Common myeloid progenitor, CD34-positive (primary cell): ENCODE results near the gene APBA2.

Experiments
- CTCF ChIA-PET: fragments of 350-600 bp; sonication (Branson Sonifier 250); formaldehyde crosslinking; loops from one replicate; lab custom pipeline; 2021; ENCODE audit warnings: antibody characterized with exemption; lab: Charles Lee
- POLR2A ChIA-PET: fragments of 350-600 bp; sonication (Branson Sonifier 250); formaldehyde crosslinking; loops from one replicate; lab custom pipeline; 2021; ENCODE audit warnings: antibody characterized with exemption; lab: Charles Lee
- DNase-seq, 3 donors: peaks; one replicate each; pipeline versions ENCODE4 v3.0.0 to v3.0.0-alpha.2; 2013
- H3K27ac ChIP-seq, 2 experiments: 1 replicate in 1 of 2; 2 replicates in 1 of 2; pipeline ENCODE4 v1.7.0; 2013; ENCODE audit warnings: inconsistent platforms in 2 of 2, low read length in 2 of 2, mild to moderate bottlenecking in 2 of 2, low read depth in 1 of 2, moderate library complexity in 1 of 2; ENCODE audit not compliant: severe bottlenecking in 2 of 2, insufficient read depth in 1 of 2, poor library complexity in 1 of 2
- H3K27me3 ChIP-seq, 5 experiments: replicated peaks in 2 of 5; 1 replicate in 3 of 5; 2 replicates in 2 of 5; pipeline versions ENCODE4 v1.6.1 to v1.7.0; 2013; ENCODE audit warnings: low read length in 4 of 5, mild to moderate bottlenecking in 2 of 5, moderate library complexity in 2 of 5, inconsistent platforms in 1 of 5; ENCODE audit not compliant: insufficient read depth in 5 of 5, control insufficient read depth in 4 of 5
- H3K36me3 ChIP-seq, 4 experiments: 1 replicate in 2 of 4; 2 replicates in 2 of 4; pipeline versions ENCODE4 v1.6.1 to v1.7.0; 2013; ENCODE audit warnings: low read length in 3 of 4, control low read depth in 1 of 4, mild to moderate bottlenecking in 1 of 4; ENCODE audit not compliant: control insufficient read depth in 4 of 4, insufficient read depth in 4 of 4
- H3K4me1 ChIP-seq, 4 experiments: 1 replicate in 3 of 4; 2 replicates in 1 of 4; pipeline versions ENCODE4 v1.6.1 to v1.7.1; 2013; ENCODE audit warnings: low read length in 3 of 4, mild to moderate bottlenecking in 3 of 4, control low read depth in 1 of 4, inconsistent platforms in 1 of 4, moderate library complexity in 1 of 4; ENCODE audit not compliant: control insufficient read depth in 4 of 4, insufficient read depth in 4 of 4; ENCODE audit errors: control extremely low read depth in 1 of 4
- H3K4me3 ChIP-seq, 7 experiments: 1 replicate in 4 of 7; 2 replicates in 3 of 7; pipeline versions ENCODE4 v1.5.1 to v1.7.0; 2013; ENCODE audit warnings: mild to moderate bottlenecking in 7 of 7, low read length in 6 of 7, moderate library complexity in 6 of 7, inconsistent platforms in 2 of 7, low read depth in 2 of 7, control low read depth in 1 of 7; ENCODE audit not compliant: insufficient read depth in 4 of 7, control insufficient read depth in 1 of 7; ENCODE audit errors: extremely low read depth in 1 of 7
- H3K9me3 ChIP-seq, 5 experiments: 1 replicate in 4 of 5; 2 replicates in 1 of 5; pipeline versions ENCODE4 v1.6.1 to v1.7.1; 2013; ENCODE audit warnings: low read length in 4 of 5, mild to moderate bottlenecking in 2 of 5, inconsistent platforms in 1 of 5, low read depth in 1 of 5, moderate library complexity in 1 of 5; ENCODE audit not compliant: control insufficient read depth in 4 of 5, insufficient read depth in 2 of 5; ENCODE audit errors: control extremely low read depth in 1 of 5
- WGBS: methylation state at CpG from one replicate; pipeline ENCODE4 v1.1.5; 2013; ENCODE audit not compliant: insufficient coverage; 5-methylcytosine and 5-hydroxymethylcytosine counted together

The APBA2 gene

DNA sequence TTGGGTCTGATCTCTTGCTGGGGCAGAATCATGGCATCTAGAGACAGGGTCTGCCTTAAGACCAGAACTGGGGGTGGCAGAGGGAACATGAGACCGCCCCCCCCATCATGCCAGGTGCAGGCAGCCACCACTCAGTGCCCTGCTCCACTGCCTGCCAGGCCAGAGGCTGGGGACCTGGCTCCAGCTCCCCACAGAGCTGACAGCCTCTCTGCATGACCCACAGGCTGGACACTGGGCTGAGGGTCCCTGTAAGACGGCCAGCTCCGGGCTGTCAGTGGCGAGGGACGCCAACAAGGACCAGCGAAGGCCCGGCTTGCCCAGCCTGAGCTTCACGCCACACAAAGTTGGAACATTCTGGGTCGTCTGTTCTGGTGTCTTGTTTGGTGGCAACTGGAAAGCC is 238.2 kb downstream of the APBA2 start:
- H3K4me3 ChIP-seq, result no peak overlapping the region
- POLR2A ChIA-PET, result no interaction called here
- no peak for DNase-seq
- H3K9me3 ChIP-seq, result no peaks in the 10 kb centered on the region
- no peaks in the 10 kb centered on the region for H3K36me3 ChIP-seq
- H3K4me1 ChIP-seq, result no peaks in the 10 kb centered on the region
- WGBS, result 94% methylated on average over 9 of the region's 9 CpGs
- peaks cover 0 to 3% (median 0%) of the 10 kb centered on the region in 5 experiments for H3K27me3 ChIP-seq
- no peak overlapping the region for H3K27ac ChIP-seq
- CTCF ChIA-PET, result interaction anchor here (1.1 to 2.4 kb wide), 2 partner anchors 8 to 16 kb away, joined by 3 to 7 read pairs; no protein-coding TSS in a partner anchor

DNA sequence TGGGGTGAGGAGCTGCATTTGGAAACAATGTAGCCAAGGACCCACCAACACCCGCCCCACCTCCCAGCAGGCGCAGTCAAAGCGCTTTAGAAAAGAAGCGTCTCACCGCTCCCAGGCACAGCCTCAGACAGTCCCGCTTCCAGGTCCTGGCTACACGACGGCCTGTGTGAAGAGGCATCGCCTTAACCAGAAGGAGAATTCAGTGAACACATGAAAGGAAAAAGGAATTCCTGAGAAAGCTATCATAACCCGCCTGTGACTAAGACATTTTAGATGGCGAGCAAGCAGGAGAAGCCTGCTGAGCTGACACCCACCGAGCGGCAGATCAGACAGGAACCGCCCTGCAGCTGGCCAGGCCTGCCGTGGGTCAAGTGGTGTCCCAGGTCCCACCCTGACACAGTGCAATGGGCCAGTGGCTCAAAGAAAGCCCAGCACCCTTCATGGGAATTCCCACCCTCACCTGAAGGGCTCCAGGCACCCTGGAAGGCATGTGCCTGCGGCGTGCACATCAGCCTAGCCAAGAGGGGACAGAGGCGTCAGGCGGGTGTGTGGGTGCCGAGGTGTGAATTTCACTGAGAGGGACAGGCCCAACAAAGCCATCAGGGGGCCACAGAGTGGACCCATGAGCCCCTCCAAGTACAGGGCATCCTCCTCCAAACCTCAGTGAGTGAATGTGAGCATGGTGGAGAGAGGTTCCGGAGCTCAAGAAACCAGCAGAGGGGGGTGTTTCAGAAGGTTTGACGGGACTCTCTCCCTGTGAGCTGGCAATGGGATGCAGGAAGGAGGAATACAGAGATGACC is 239.0 kb downstream of the APBA2 start:
- ChIA-PET POLR2A (no interaction called here), CTCF (interaction anchor here (1.1 to 2.4 kb wide), 2 partner anchors 9 to 15 kb away, joined by 3 to 7 read pairs; no protein-coding TSS in a partner anchor)
- no peak overlapping the region for H3K4me3 ChIP-seq
- 92% methylated on average over 19 of the region's 22 CpGs for WGBS
- no peaks in the 10 kb centered on the region for H3K4me1 ChIP-seq
- no peaks in the 10 kb centered on the region for H3K9me3 ChIP-seq
- no peak overlapping the region for H3K27ac ChIP-seq
- H3K27me3 ChIP-seq, result peaks cover 0 to 7% (median 0%) of the 10 kb centered on the region in 5 experiments
- no peak for DNase-seq
- no peaks in the 10 kb centered on the region for H3K36me3 ChIP-seq

DNA sequence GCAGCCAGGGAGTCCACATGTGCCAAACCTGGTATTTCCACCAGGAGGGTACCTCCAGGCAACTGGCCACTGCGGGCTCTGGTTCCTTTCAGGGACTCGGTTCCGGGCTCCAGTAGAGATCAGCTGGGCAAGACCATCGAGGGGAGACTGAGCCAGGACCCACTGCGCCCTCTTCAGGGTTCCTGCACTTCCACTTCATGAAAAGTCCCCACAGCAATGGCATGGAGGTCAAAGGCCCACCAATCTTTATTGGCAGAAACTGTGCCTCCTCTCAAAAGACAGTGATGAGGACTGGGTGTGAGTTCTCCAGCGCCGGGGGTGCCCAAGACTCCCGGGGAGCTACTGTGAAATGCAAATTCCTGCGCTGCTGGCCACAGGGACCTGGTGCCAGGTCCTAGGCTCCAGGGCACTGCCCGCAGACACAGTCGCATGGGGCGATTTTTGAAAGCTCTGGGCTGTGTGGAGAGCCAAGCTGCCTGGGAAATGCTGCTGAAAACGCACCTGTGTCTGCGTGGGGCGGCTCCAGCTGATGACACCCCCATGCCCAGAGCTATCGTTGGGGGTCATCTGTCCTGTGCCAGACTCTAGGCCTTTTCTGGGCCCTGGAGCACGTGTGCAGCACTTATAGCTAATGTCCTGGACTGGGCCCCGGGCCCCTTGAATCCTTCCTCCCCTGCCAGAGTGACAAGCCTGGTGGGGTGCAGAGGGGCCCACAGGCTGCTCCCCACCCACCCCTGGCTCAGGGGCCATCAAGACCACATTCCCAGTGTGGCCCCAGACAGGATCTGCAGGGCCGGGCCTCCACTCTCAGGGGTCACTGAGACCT is 239.8 kb downstream of the APBA2 start:
- CTCF ChIA-PET, result interaction anchor here (0.6 to 2.4 kb wide), 3 partner anchors 10 to 43 kb away, joined by 3 to 7 read pairs (median 3); no protein-coding TSS in a partner anchor

DNA sequence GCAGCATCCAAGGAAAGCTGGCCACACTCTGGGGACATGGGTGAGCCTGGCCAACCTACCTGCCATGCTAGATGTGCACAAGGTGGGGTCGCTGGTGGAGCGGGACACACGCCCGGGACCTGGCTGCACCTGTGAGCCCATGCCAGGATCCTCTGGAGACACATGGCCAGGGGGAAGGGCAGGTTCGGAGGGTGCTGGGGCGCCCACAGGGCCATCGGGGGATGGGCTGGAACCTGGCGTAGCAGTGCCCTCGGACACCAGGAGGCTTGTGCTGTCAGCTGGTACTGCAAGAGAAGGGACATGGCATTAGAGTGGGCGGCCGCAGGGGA is 240.4 kb downstream of the APBA2 start:
- POLR2A ChIA-PET, result no interaction called here
- no peak for DNase-seq
- Histone ChIP-seq H3K4me1 (no peaks in the 10 kb centered on the region), H3K4me3 (no peak overlapping the region), H3K27me3 (peaks cover 0 to 9% (median 0%) of the 10 kb centered on the region in 5 experiments), H3K27ac (no peak overlapping the region), H3K9me3 (no peaks in the 10 kb centered on the region), H3K36me3 (no peaks in the 10 kb centered on the region)
- CTCF ChIA-PET, result interaction anchor here (0.6 to 2.4 kb wide), 2 partner anchors 11 to 42 kb away, joined by 3 to 7 read pairs; no protein-coding TSS in a partner anchor
- WGBS, result 95% methylated on average over 9 of the region's 11 CpGs

More for the DNA sequence above, 239.8 kb downstream of the APBA2 start:
- Histone ChIP-seq H3K4me3 (no peak overlapping the region), H3K27ac (no peak overlapping the region), H3K4me1 (no peaks in the 10 kb centered on the region), H3K27me3 (peaks cover 0 to 9% (median 0%) of the 10 kb centered on the region in 5 experiments), H3K36me3 (no peaks in the 10 kb centered on the region), H3K9me3 (no peaks in the 10 kb centered on the region)
- over 99% methylated on average over 19 of the region's 19 CpGs for WGBS
- POLR2A ChIA-PET, result no interaction called here
- DNase-seq, result no peak

DNA sequence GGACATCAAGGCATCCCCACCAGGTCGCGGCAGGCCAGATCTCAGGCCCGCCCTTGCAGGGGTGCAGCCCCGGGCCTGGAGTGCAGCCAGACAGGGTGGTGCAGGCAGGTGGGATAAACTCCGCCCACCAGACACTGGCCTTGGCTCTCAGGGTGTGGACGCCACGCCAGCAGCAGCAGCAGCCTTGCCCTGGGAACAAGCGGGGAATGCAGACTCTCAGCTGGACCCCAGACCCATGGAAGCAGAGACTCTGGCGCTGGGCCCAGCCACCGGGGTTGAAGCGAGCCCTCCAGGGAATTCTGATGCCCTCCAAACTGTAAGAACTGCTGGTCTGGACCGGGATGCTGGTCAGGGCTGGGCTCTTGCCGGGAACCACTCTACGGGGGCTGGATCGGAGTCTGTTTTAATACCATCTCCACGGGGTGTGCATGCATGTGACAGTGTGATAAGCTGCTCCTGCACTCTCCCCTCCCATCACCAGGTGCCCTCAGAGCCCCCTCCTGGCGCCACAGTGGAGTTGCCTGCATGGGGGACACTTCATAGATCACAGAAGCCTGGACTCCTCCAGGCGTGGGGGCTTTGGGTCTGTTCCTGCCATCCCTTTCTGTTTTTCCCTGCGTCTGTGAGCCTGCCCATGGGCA is 241.2 kb downstream of the APBA2 start:
- H3K36me3 ChIP-seq, result no peaks in the 10 kb centered on the region
- peak in 1 of 3 donors; percentile 26 for DNase-seq
- peaks cover 0 to 9% (median 0%) of the 10 kb centered on the region in 5 experiments for H3K27me3 ChIP-seq
- peaks cover 0 to 4% (median 2%) of the 10 kb centered on the region in 4 experiments for H3K4me1 ChIP-seq
- 88% methylated on average over 19 of the region's 19 CpGs for WGBS
- H3K4me3 ChIP-seq, result no peak overlapping the region
- no peaks in the 10 kb centered on the region for H3K9me3 ChIP-seq
- POLR2A ChIA-PET, result no interaction called here
- CTCF ChIA-PET, result no interaction called here
- no peak overlapping the region for H3K27ac ChIP-seq

- ChIA-PET POLR2A (no interaction called here), CTCF (no interaction called here)
- WGBS, result 74% methylated on average over 12 of the region's 19 CpGs
- DNase-seq, result no peak
- Histone ChIP-seq H3K27ac (no peak overlapping the region), H3K27me3 (peaks cover 0 to 9% (median 0%) of the 10 kb centered on the region in 5 experiments), H3K4me1 (peaks cover 0 to 5% (median 2%) of the 10 kb centered on the region in 4 experiments), H3K4me3 (no peak overlapping the region), H3K36me3 (no peaks in the 10 kb centered on the region), H3K9me3 (no peaks in the 10 kb centered on the region)
Measured at GRCh38 chr15:29127506-29128430, 242.0 kb downstream of the APBA2 start.
